UCSD-AML1 (cell line): Measurements from ENCODE around the gene MT1G.
"Not testable (repeated sequence)": the region's sequence is repeated elsewhere in the genome, so short reads cannot be mapped to it uniquely, and the experiment has no call there.

Experiments
- DNase-seq: peaks from one replicate; lab custom pipeline; 2025; ENCODE audit not compliant: unreplicated experiment; lab: John Stamatoyannopoulos, UW

MT1G gene

GRCh38 chr16:56637814-56638750 lies 29.8 kb downstream of the MT1G start, which contains the start of gene MT1A:
Gene MT1A (plus strand): TSS chr16:56638666. CDS start chr16:56638739, 73 bp downstream.
- DNase-seq = no peak

GRCh38 chr16:56636616-56637413 lies 31.1 kb downstream of the MT1G start:
- no peak for DNase-seq

GRCh38 chr16:56635441-56635967 lies 32.4 kb downstream of the MT1G start:
- no peak for DNase-seq

- no peak for DNase-seq
Measured at GRCh38 chr16:56634715-56635440, 33.0 kb downstream of the MT1G start.

- DNase-seq = no peak
Measured at GRCh38 chr16:56633535-56633934, 34.3 kb downstream of the MT1G start.

GRCh38 chr16:56632848-56633365 lies 35.0 kb downstream of the MT1G start:
- DNase-seq = no peak

- no peak for DNase-seq
Measured at GRCh38 chr16:56632156-56632847, 35.6 kb downstream of the MT1G start, which contains the start of gene MT1M. Gene MT1M (plus strand): TSS chr16:56632659. CDS start chr16:56632732, 73 bp downstream.

- DNase-seq = no peak
Measured at GRCh38 chr16:56631832-56632155, 36.1 kb downstream of the MT1G start.

GRCh38 chr16:56631197-56631596 lies 36.7 kb downstream of the MT1G start:
- no peak for DNase-seq

GRCh38 chr16:56630134-56630533 lies 37.7 kb downstream of the MT1G start:
- no peak for DNase-seq

- DNase-seq = no peak
Measured at GRCh38 chr16:56629531-56629930, 38.3 kb downstream of the MT1G start.

GRCh38 chr16:56628486-56629350 lies 39.1 kb downstream of the MT1G start:
- DNase-seq = no peak

GRCh38 chr16:56626685-56627084 lies 41.2 kb downstream of the MT1G start:
- no peak for DNase-seq

- no peak for DNase-seq
Measured at GRCh38 chr16:56625943-56626654, 41.8 kb downstream of the MT1G start.

- no peak for DNase-seq
Measured at GRCh38 chr16:56625140-56625942, 42.5 kb downstream of the MT1G start, which contains the start of gene MT1E. Gene MT1E (plus strand): TSS chr16:56625781. CDS start chr16:56625852, 71 bp downstream.

- no peak for DNase-seq
Measured at GRCh38 chr16:56623637-56624036, 44.2 kb downstream of the MT1G start.

GRCh38 chr16:56623184-56623583 lies 44.7 kb downstream of the MT1G start:
- not testable (repeated sequence) for DNase-seq
